DMS79 treated with DMSO at 0.1 percent for 48 hours (cell line): ENCODE measurements around the gene MRPL17.

Experiments
- DNase-seq: peaks from one replicate; lab custom pipeline; 2025; lab: John Stamatoyannopoulos, UW

The MRPL17 gene

GRCh38 chr11:6682591-6682935, 577 bp downstream of the MRPL17 start:
- DNase-seq: no peak

DNA sequence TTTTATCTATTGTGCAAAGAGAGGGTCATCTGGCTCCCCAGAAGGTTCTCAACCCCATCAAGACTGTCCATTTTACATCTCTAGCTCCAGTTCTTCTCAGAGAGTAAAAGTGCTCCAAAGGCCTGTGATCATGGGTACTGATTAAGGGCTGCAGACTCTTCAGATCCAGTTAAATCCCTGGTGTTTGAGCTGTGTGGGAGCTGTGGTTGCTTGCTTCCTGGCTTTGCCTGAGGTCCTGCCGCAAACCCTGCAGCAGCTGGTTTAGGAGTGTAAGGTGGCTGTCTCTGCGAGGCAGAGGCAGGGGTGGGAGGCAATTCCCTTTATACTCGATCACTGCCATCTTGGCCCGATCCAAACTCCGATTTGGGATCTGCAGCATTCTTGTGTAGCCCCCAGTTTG, 1.2 kb downstream of the MRPL17 start:
- DNase-seq: no peak

GRCh38 chr11:6681505-6681904, 1.6 kb downstream of the MRPL17 start:
- DNase-seq: no peak

DNA sequence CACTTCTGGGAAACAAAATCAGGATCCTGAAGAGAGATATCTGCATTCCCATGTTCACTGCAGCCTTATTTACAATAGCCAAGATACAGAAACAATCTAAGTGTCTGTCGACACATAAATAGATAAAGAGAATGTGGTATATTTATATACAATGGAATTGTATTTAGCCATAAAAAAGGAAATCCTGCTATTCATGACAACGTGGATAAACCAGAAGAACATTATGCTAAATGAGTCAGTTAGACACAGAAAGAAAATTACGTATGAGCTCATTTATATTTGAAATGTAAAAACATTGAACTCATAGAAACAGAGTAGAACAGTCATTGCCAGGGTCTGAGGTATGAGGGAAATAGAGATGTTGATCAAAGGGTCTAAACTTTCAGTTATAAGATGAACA, 6.1 kb downstream of the MRPL17 start:
- DNase-seq: no peak

DNA sequence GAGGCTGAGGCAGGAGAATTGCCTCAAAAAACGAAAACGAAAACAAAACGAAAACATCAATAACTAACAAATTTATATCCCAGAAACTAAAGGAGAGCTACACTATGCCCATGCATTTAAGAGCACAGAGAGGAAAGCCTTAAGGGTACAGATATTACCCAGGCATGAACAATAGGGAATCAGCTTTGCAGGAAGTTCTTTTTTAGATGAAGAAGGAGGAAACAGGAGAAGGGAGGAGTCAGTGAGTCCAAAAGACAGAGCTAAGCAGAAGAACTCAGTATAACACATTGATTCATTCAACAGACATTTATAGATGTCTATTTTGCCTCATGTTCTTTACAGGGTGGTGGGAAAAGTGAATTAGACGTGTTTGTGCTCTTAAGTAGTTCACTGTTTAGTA, 8.3 kb downstream of the MRPL17 start:
- no peak for DNase-seq

GRCh38 chr11:6674219-6674597, 8.9 kb downstream of the MRPL17 start:
- no peak for DNase-seq

DNA sequence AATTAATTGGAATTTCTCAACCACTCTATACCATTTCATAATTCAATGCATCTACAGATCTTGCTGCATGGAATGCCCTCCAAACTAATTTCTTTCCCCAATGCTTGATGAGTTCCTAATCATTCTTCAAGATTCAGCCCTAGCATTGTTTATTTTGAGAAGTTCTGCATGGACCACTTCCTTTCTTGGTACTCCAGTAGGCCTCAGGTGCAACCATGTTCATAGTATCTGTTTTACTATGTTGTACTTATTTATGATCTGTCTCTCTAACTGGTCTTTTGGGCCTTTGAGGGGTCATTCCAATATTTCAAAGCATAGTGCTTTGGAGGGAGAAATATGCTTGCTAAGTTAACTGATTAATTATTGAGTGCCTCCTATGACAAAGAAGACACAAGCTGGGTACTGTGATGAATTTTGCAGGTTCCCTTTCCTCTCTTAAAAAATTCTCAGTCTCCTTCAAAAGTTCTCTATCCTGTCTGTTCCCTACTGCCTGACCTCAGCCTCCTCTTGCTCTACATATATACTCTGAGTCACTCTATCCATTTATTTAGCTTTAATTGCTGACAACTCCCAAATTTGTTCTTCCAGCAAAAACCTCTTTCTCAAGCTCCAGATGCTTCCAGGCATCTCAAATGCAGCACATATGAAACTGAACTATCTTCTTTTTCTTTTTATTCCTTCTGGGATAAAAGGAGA, 9.5 kb downstream of the MRPL17 start:
- no peak for DNase-seq

GRCh38 chr11:6671991-6672390, 11.1 kb downstream of the MRPL17 start:
- no peak for DNase-seq

DNA sequence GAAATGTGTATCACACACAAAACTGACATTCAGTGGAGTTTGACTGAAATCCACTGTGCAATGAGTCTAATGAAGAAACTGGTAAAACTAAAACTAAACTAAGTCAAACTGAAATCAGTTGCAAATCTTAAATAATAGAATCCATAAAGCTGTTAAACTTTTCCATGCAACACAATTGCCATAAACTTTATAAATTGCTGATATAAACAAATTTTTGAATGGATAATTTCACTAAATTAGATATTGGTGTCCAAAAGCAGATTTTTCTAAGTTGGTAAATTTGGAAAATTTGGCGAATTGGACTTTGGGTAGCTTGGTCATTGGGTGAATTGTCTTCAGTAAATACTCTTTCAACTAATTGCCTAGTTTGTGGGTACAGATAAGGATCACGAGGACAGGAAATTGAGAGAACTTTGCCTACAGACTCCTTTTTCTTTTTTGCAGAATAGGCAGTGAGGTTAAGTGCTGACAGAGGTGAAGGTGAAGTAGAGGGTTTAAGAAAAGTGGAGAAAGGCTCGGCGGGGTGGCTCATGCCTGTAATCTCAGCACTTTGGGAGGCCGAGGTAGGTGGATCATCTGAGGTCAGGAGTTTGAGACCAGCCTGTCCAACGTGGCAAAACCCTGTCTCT, 12.8 kb downstream of the MRPL17 start:
- DNase-seq: no peak

GRCh38 chr11:6667733-6668374, 15.3 kb downstream of the MRPL17 start:
- no peak for DNase-seq

DNA sequence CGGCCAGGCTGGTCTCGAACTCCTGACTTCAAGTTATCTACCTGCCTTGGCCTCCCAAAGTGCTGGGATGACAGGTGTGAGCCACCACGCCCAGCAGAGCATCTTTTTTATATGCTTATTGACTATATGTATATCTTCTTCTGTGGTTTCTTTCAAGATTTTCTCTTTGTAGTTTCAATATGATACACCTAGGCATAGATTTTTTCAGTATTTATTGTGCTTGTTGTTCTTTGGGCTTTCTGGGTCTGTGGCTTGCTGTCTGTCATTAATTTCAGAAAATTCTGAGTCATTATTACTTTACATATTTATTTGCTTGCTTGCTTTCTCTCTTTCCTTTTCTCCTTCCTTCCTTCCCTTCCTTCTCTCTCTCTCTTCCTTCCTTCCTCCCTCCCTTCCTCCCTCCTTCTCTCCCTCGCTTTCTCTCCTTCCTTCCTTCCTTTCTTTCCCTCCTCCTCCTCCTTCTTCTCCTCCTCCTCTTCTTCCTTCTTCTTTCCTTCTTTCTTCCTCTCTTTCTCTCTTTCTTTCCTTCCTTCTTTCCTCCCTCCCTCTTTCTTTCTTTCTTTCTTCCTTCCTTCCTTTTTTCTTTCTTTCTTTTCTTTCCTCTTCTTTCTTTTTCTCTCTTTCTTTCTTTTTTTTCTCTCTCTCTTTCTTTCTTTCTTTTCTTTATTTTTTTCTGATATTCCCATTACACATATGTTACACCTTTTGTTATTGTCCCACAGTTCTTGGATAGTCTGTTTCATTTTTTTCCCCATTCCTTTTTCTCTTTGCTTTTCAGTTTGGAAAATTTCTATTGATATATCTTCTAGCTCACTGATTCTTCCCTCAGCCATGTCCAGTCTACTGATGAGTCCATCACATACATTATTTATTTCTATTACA, 16.6 kb downstream of the MRPL17 start:
- no peak for DNase-seq

- DNase-seq: no peak
These were observed 18.6 kb downstream of the MRPL17 start for GRCh38 chr11:6664551-6664950.

DNA sequence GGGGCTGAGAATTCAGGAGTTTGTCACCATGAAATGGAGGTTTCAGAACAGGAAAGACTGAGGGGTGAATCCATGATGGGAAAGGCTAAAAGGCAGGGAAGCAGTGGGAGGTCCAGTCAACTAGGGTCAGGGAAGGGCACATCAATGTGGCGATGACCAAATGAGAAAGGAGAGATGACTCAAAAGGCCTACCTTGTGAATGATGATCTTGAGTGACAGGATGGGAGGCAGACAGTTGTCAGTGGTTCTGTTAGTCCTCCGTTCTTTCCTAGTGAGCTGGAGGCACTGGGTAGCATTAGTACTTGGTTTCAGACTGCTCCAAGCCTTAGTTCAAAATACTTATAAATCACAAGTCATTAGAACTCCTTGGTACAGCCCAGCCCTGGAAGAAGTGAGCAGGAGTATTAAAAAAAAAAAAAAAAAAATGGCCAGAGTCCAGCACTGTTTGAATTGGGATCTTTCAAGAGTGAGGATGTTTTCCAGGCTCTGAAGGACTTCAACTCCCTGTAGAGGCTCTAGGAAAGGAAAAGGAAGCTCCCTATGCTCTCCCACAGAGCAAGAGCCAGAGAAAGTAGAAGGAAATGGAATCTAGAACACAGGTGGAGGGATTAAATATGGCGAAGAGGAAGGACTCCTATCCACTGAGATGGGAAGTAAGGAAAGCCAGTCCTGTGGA, 19.2 kb downstream of the MRPL17 start:
- DNase-seq: no peak

DNA sequence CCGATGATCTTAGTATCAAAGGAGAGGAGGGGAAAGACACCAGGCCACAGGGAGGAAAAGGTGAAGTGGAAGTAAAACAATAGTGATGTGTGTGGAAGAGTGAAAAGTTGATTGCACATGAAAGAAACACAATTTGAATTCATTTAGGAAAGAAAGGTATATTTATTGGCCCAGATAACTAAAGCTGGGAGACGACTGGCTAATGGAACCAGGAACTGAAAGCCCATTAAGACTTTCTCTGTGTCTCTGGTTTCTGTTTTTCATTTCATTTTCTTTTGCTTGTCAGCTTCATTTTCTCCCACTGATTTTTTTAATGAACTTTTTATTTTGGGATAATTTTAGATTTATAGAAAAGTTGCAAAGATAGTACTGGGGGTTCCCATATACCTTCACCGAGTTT, 22.4 kb downstream of the MRPL17 start:
- DNase-seq: no peak

GRCh38 chr11:6658647-6659046, 24.5 kb downstream of the MRPL17 start:
- DNase-seq: no peak

GRCh38 chr11:6657346-6657745, 25.8 kb downstream of the MRPL17 start:
- no peak for DNase-seq

DNA sequence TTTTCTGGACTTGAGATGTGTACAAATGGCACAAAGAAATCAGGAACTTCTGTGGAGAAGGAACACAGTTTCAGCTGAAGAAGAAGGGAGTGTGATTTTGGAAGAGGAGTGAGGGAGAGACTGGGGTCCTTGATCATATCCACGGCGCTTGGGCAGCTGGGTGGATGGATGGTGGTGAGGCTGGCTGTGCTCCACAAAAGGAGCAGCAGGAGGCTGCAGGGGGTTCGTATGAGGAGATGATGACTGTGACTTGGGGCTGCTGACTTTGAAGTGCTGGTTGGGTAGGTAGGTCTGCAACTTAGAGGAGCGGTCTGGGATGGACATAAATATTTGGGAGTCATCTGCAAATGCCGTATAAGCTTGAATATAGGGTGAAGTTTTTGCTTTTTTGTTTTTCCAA, 26.2 kb downstream of the MRPL17 start:
- no peak for DNase-seq

DNA sequence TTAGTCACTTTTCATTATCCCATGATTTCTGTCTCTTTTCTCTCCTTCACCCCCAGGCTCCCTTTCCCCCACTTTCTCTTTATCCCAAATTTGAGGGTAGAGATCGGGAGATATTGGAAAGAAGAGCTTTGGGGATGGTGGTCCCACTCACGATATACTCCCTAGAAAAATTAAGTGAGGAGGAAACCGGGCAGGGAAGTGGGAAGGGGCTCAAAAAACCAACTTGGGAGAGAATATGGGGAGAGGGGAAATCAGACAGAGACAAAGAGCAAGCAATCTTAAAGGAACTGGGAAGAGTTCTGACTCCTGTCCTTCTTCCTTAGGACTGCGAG, 26.6 kb downstream of the MRPL17 start:
- DNase-seq: no peak

- DNase-seq: peak; percentile 39
These were observed 27.2 kb downstream of the MRPL17 start, which contains the start of gene DCHS1 for GRCh38 chr11:6655790-6656583. DCHS1 (minus strand) TSS chr11:6655809; CDS start chr11:6641613, 14,196 bp downstream.

DNA sequence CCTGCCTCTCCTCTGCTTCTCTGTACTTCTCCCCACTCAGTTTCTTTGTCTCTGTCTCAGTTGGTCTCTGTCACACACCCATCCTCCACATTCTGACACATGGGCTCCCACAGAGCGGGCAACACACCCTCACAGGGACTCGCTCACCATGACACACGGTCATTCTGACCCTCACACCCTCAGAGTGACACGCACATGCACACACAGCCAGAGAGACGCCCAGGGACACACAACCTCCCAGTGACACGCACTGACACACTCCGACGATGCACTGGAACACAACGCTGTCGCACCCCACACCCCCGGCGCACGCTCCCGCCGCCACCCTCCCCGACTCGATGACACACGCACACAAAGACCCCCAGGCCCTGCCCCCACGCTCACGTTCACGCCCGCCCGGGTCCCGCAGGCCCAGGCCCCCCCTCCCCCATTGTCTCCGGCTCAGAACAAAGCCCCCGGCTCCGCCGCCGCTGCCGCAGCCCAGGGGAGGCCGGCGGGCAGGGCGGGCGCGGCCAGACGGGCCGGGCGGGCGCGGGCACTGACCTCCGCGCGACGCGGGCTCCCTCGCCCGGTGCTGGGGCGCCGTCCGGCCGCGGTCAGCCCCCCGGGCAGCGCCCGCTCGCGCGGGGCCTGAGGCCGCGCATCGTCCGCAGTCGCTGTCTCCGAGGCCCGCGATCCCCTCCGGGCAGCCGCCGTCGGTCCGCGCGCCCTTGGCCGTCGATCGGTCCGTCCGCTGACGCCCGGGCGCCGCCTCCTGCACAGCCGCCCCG, 27.9 kb downstream of the MRPL17 start:
- DNase-seq: peak; percentile 12
